HG03432 (cell line): ENCODE results near the gene SDHAF1.

Experiments
- ATAC-seq: cut with Tn5 transposase; IDR thresholded peaks from one replicate; pipeline ENCODE4 v1.9.1; 2021; ENCODE audit warnings: mild to moderate bottlenecking, moderate library complexity; ENCODE audit not compliant: unreplicated experiment

SDHAF1 gene

GRCh38 chr19:35986664-35987570 is 8.1 kb upstream of the SDHAF1 start:
- ATAC-seq = no peak

GRCh38 chr19:35987571-35987896 is 7.5 kb upstream of the SDHAF1 start:
- ATAC-seq = no peak

GRCh38 chr19:35988824-35989223 is 6.2 kb upstream of the SDHAF1 start:
- ATAC-seq = no peak

GRCh38 chr19:35990156-35990555 is 4.8 kb upstream of the SDHAF1 start:
- ATAC-seq = no peak

- ATAC-seq = no peak
Observed at GRCh38 chr19:35990771-35991730, 3.9 kb upstream of the SDHAF1 start.

GRCh38 chr19:35991731-35992450 is 3.1 kb upstream of the SDHAF1 start:
- no peak for ATAC-seq

- no peak for ATAC-seq
Observed at GRCh38 chr19:35992907-35993765, 1.9 kb upstream of the SDHAF1 start.

- ATAC-seq = no peak
Observed at GRCh38 chr19:35993923-35994598, 927 bp upstream of the SDHAF1 start.

- ATAC-seq = no peak
Observed at GRCh38 chr19:35996777-35997176, 1.8 kb downstream of the SDHAF1 start.

GRCh38 chr19:36001605-36002004 is 6.6 kb downstream of the SDHAF1 start:
- ATAC-seq = no peak

- ATAC-seq = no peak
Observed at GRCh38 chr19:36003284-36003683, 8.3 kb downstream of the SDHAF1 start.

GRCh38 chr19:36006955-36007354 is 12.0 kb downstream of the SDHAF1 start:
- no peak for ATAC-seq

GRCh38 chr19:36008336-36008978 is 13.5 kb downstream of the SDHAF1 start, which contains the start of gene SYNE4:
Gene SYNE4, minus strand, starts transcription at chr19:36008813. Its CDS starts 132 bp downstream, at chr19:36008681.
- no peak for ATAC-seq

GRCh38 chr19:36009220-36009619 is 14.2 kb downstream of the SDHAF1 start:
- ATAC-seq = no peak

- ATAC-seq = no peak
Observed at GRCh38 chr19:36009633-36010379, 14.8 kb downstream of the SDHAF1 start.

- ATAC-seq = no peak
Observed at GRCh38 chr19:36010402-36010801, 15.4 kb downstream of the SDHAF1 start.

- no peak for ATAC-seq
Observed at GRCh38 chr19:36013280-36014011, 18.5 kb downstream of the SDHAF1 start.
